Body of pancreas (tissue), 4 donors: Measurements from ENCODE around the gene RACK1. TPM values are rescaled to one million over a fixed set of nuclear protein-coding genes. Genes with fewer than 3 reads are reported as not detected.
A peak's percentile ranks its signal among the peaks of the same experiment; 100 is the strongest.

Experiments
- ATAC-seq: fragments of 150-250 bp; one replicate; pipeline ENCODE4 v1.9.1; 2016
- DNase-seq, 4 donors: peaks; one replicate each; pipeline ENCODE4 v3.0.0-alpha.2; 2019
- H3K27ac ChIP-seq, 4 donors: fragments of 200-600 bp; sonication (generic); 1 replicate in 3 of 4; 2 replicates in 1 of 4; pipeline versions ENCODE4 v1.5.1 to v1.6.1; 2016 to 2019; ENCODE audit warnings: mild to moderate bottlenecking in 1 of 4, mixed read lengths in 1 of 4, moderate library complexity in 1 of 4
- H3K27me3 ChIP-seq, 2 donors: fragments of 200-600 bp; sonication (generic); one replicate each; pipeline ENCODE4 v1.6.0; 2016; ENCODE audit warnings: mild to moderate bottlenecking in 1 of 2
- H3K36me3 ChIP-seq, 2 donors: fragments of 200-600 bp; sonication (generic); replicated peaks in 1 of 2; 2 replicates each; pipeline ENCODE4 v1.5.1; 2016; ENCODE audit warnings: low read depth in 2 of 2; ENCODE audit not compliant: insufficient read depth in 1 of 2
- H3K4me1 ChIP-seq: fragments of 200-600 bp; sonication (generic); one replicate; pipeline ENCODE4 v1.6.0; 2016
- H3K4me3 ChIP-seq, 2 donors: fragments of 200-600 bp; sonication (generic); 1 replicate in 1 of 2; 2 replicates in 1 of 2; pipeline ENCODE4 v1.5.1; 2016 to 2019
- H3K9me3 ChIP-seq, 3 donors: fragments of 200-600 bp; sonication (generic); 1 replicate in 2 of 3; 2 replicates in 1 of 3; pipeline ENCODE4 v1.5.1; 2016
- POLR2A ChIP-seq, 3 donors: fragments of 450-650 bp; IDR thresholded peaks; one replicate each; pipeline ENCODE4 v1.6.1; 2016; ENCODE audit warnings: antibody characterized with exemption in 3 of 3, mild to moderate bottlenecking in 2 of 3
- WGBS, 2 donors: methylation state at CpG; one replicate each; pipeline ENCODE4 v1.1.5; 2017; 5-methylcytosine and 5-hydroxymethylcytosine counted together
- intact Hi-C: fragments of 100-400 bp; cut with DNase I; formaldehyde crosslinking; loops from one replicate; pipeline ENCODE4 v1.15.1; 2023
- microRNA-seq, 2 donors: library from miRNA; unstranded; fragments of <30 nt; microRNA quantifications; one replicate each; pipeline ENCODE4, GENCODE V29; 2016; ENCODE audit warnings: borderline number of aligned reads in 2 of 2, borderline replicate concordance in 2 of 2
- small RNA-seq: library from RNA; depleted of rRNA; stranded (forward); fragments of <200 nt; gene quantifications from one replicate; pipeline ENCODE3, GENCODE V24; 2016
- total RNA-seq, 2 donors: library from RNA; depleted of rRNA; stranded (reverse); fragments of >200 nt; gene quantifications; one replicate each; pipeline ENCODE4 v1.1.0, GENCODE V29; 2016
- TF ChIP-seq, protein P1 (sequence below), 7 experiments: fragments of 450-650 bp in 4 of 7; fragments of 200-600 bp in 3 of 7; sonication (generic) in 3 of 7; IDR thresholded peaks; one replicate each; pipeline ENCODE4 v1.5.1; 2016 to 2019; ENCODE audit warnings: antibody characterized with exemption in 7 of 7

RACK1 gene
- total RNA-seq, 2 donors from 2014 or later, result 1,136 to 1,977 TPM

DNA sequence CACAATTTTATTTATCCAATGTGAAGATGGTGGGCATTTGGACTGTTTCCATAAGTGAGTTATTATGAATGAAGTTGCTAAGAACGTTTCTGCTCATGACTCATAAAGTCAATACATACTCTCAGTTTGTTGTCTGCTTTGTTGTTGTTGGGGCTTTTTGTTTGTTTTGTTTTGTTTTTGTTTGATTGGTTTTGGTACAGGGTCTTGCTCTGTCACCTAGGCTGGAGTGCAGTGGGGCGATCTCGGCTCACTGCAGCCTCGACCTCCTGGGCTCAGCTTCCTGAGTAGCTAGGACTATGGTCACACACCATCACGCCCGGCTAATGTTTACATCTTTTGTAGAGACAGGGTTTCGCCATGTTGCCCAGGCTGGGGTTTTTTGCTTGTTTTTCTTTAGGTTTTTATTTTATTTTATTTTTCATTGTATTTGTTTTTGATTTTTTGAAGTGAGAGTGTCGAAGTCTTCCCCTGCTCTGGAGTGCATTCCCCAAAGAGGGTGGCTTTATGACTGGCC is 56.7 kb downstream of the RACK1 start:
- H3K4me1 ChIP-seq, result peaks cover 34% of the 10 kb centered on the region
- TF ChIP-seq POLR2A (IDR thresholded peaks at IDR 0.05), result no peak
- TF ChIP-seq, protein P1, sequence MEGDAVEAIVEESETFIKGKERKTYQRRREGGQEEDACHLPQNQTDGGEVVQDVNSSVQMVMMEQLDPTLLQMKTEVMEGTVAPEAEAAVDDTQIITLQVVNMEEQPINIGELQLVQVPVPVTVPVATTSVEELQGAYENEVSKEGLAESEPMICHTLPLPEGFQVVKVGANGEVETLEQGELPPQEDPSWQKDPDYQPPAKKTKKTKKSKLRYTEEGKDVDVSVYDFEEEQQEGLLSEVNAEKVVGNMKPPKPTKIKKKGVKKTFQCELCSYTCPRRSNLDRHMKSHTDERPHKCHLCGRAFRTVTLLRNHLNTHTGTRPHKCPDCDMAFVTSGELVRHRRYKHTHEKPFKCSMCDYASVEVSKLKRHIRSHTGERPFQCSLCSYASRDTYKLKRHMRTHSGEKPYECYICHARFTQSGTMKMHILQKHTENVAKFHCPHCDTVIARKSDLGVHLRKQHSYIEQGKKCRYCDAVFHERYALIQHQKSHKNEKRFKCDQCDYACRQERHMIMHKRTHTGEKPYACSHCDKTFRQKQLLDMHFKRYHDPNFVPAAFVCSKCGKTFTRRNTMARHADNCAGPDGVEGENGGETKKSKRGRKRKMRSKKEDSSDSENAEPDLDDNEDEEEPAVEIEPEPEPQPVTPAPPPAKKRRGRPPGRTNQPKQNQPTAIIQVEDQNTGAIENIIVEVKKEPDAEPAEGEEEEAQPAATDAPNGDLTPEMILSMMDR (IDR thresholded peaks at IDR 0.05), result no peak
- ATAC-seq (no peak), DNase-seq (no peak)
- H3K9me3 ChIP-seq, result no peaks in the 10 kb centered on the region
- H3K27me3 ChIP-seq, result no peaks in the 10 kb centered on the region
- H3K4me3 ChIP-seq, result no peak overlapping the region
- no peaks in the 10 kb centered on the region for H3K36me3 ChIP-seq
- intact Hi-C loops, result no loop called here
- H3K27ac ChIP-seq, result peak overlapping the region in 1 of 4 donors; percentile 89
- 52 to 58% methylated on average over 8 of the region's 8 CpGs for WGBS, 2 donors

Small RNA genes within 50 kb of the gene (microRNA-seq; reads per million reads assigned to microRNA genes)
- gene MIR4638, result 0 to 0.47 reads per million in 2 donors

Small RNA genes within 50 kb of the gene (small RNA-seq; reads per million reads assigned to genes)
- gene MIR4638 (not detected), gene SNORD95 (not detected), gene SNORD96A (not detected)

Other genes with a start within 250 kb of the RACK1 start
- gene BTNL9, start 203.6 kb downstream of the RACK1 start, total RNA-seq, result 10 to 100 TPM; 20.2 to 41.5 TPM
- gene OR2V1, start 112.7 kb downstream of the RACK1 start, total RNA-seq, result not detected
- not detected for gene OR2V2, start 96.3 kb downstream of the RACK1 start, total RNA-seq
- 10 to 100 TPM; 11.5 to 17.9 TPM for gene TRIM7, start 38.7 kb downstream of the RACK1 start, total RNA-seq
- 10 to 100 TPM; 12.5 to 15.2 TPM for gene TRIM41, start 20.6 kb downstream of the RACK1 start, total RNA-seq
- 10 to 100 TPM; 16.9 to 26.0 TPM for gene TRIM52, start 17.2 kb upstream of the RACK1 start, total RNA-seq
- gene OR4F3, start 123.4 kb upstream of the RACK1 start, total RNA-seq, result not detected